Stimulated activated CD8-positive, alpha-beta memory T cell treated with anti-CD3 and anti-CD28 coated beads, Interleukin-15, amount 100 ng/mL, for 24 hours (primary cell): ENCODE results near the gene CDK12.
"Not testable (repeated sequence)": the region's sequence is repeated elsewhere in the genome, so short reads cannot be mapped to it uniquely, and the experiment has no call there.

Source experiments
- DNase-seq: peaks from one replicate; pipeline ENCODE4 v3.0.0-alpha.2; 2020; ENCODE audit warnings: low read depth

Gene CDK12

GRCh38 chr17:39507511-39507910 lies 46.2 kb downstream of the CDK12 start:
- DNase-seq: no peak

- DNase-seq: no peak
Observed at GRCh38 chr17:39508987-39509386, 47.7 kb downstream of the CDK12 start.

- no peak for DNase-seq
Observed at GRCh38 chr17:39513309-39513708, 52.0 kb downstream of the CDK12 start.

GRCh38 chr17:39513915-39514314 lies 52.6 kb downstream of the CDK12 start:
- no peak for DNase-seq

- DNase-seq: no peak
Observed at GRCh38 chr17:39517224-39517623, 55.9 kb downstream of the CDK12 start.

GRCh38 chr17:39525801-39526506 lies 64.7 kb downstream of the CDK12 start:
- no peak for DNase-seq

- DNase-seq: no peak
Observed at GRCh38 chr17:39527220-39527813, 66.0 kb downstream of the CDK12 start.

- no peak for DNase-seq
Observed at GRCh38 chr17:39529455-39529854, 68.2 kb downstream of the CDK12 start.

GRCh38 chr17:39530513-39530912 lies 69.2 kb downstream of the CDK12 start:
- no peak for DNase-seq

- DNase-seq: no peak
Observed at GRCh38 chr17:39531252-39531651, 70.0 kb downstream of the CDK12 start.

GRCh38 chr17:39533891-39534290 lies 72.6 kb downstream of the CDK12 start:
- DNase-seq: no peak

- no peak for DNase-seq
Observed at GRCh38 chr17:39534768-39535405, 73.6 kb downstream of the CDK12 start.

- DNase-seq: no peak
Observed at GRCh38 chr17:39536468-39536867, 75.2 kb downstream of the CDK12 start.

GRCh38 chr17:39537364-39537763 lies 76.1 kb downstream of the CDK12 start:
- not testable (repeated sequence) for DNase-seq

- no peak for DNase-seq
Observed at GRCh38 chr17:39538866-39539265, 77.6 kb downstream of the CDK12 start.

GRCh38 chr17:39540611-39541010 lies 79.3 kb downstream of the CDK12 start:
- DNase-seq: no peak

- no peak for DNase-seq
Observed at GRCh38 chr17:39541652-39542051, 80.4 kb downstream of the CDK12 start.

GRCh38 chr17:39543176-39543575 lies 81.9 kb downstream of the CDK12 start:
- no peak for DNase-seq

- no peak for DNase-seq
Observed at GRCh38 chr17:39543664-39544063, 82.4 kb downstream of the CDK12 start.

- DNase-seq: not testable (repeated sequence)
Observed at GRCh38 chr17:39544361-39544760, 83.1 kb downstream of the CDK12 start.

- DNase-seq: peak; percentile 74
Observed at GRCh38 chr17:39547713-39548478, 86.6 kb downstream of the CDK12 start.

- DNase-seq: no peak
Observed at GRCh38 chr17:39548494-39549225, 87.4 kb downstream of the CDK12 start.
